ENCODE results near the gene RIPOR3. TPM values are rescaled to one million over a fixed set of nuclear protein-coding genes. Genes with fewer than 3 reads are reported as not detected.

The RIPOR3 gene
- total RNA-seq, 2 donors from 2014 or later, result 2.1 TPM; not detected in 1

DNA sequence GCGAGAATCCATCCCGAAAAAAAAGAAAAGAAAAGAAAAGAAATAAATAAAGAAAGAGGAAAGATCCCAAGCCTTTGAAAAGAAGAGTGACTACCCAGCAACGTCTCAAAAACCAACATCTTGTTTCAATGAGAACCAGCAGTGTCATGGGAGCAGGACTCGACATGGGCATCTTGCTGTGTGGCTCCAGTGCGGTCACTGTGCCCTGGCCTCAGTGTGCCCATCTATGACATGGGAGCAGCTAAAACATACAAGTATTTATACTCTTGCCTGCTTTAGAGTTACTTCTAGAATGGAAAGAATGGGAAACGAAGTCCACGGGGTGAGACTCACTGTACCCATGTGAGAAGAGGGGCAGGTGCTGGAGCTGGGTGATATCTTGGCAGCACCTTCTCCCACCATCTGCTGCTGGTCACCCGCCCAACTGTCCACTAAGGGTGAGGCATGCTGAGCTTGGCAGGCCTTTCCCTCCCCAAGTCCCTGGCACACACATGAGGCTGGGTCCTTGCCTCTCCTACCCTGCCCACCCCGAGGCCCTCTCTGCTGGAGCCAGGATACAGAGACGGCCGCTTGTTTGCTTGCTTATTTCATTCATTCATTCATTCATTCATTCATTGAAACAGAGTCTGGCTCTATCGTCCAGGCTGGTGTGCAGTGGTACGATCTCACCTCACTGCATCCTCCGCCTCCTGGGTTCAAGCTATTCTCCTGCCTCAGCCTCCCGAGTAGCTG, 77.7 kb downstream of the RIPOR3 start:
- Mint-ChIP-seq H3K4me1 (no peaks in the 10 kb centered on the region), H3K27me3 (no peaks in the 10 kb centered on the region), H3K27ac (no peak overlapping the region), H3K4me3 (no peak overlapping the region), H3K36me3 (ENCODE audit: low read depth) (no peaks in the 10 kb centered on the region)
- ATAC-seq (no peak), DNase-seq (no peak)
- no peaks in the 10 kb centered on the region for H3K9me3 ChIP-seq (ENCODE audit: control insufficient read depth, low read length, poor library complexity, severe bottlenecking)

DNA sequence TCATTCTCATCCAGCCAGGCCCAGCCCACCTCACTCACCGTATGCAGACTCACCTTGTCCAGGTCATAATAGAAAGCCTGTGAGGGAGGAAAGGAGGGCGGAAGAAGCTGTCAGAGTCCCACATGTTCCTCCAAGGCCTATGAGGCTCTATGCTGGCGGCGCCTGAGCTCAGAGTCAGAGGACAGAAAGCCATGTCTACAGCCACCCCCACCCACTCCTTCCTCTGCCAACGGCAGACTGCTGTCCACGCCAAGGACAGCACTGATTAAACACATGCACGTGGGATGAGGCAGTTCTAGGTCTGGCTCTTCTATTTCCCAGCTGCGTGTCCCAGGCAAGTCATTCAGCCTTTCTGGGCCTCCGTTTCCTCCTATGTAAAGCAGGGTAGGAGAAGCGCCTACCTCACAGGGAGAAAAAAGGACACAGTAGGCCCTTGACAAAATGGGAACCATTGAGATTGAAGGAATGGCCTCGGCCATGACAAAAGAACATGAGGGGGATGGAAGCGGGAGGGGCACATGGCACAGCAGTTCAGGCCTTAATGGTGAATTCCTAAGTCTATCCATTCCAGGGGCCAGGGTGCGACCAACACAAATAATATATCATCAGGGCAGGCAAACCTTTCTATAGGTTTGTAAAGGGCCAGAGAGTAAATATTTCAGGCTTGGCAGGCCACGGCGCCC, 80.1 kb downstream of the RIPOR3 start:
- Mint-ChIP-seq H3K36me3 (ENCODE audit: low read depth) (no peaks in the 10 kb centered on the region), H3K4me1 (no peaks in the 10 kb centered on the region), H3K27ac (no peak overlapping the region), H3K4me3 (no peak overlapping the region), H3K27me3 (peaks cover 9% of the 10 kb centered on the region)
- DNase-seq (no peak), ATAC-seq (no peak)
- no peaks in the 10 kb centered on the region for H3K9me3 ChIP-seq (ENCODE audit: control insufficient read depth, low read length, poor library complexity, severe bottlenecking)

DNA sequence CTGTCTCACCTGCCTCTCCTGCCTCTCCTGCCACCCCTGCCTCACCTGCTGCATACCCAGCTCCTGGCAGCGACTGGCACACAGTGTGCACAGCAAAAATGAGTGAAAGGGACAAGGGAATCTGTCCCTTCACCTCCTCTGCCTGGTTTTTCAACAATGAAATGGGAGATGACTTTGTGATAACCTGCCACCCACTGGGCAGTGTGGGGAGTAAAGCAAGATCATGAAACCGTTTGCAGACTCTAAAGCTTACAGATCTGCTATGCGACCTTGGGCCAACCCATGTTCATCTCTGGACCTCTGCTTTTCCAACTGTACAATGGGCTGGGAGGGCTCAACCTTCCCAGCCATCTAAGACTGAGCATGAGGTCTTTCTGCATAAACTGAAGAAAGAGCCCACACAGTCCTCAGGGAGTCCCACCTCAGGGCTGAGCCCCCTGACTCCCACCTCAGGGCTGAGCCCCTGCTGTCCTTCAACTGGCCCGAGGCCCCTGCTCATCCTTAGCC, 81.1 kb downstream of the RIPOR3 start:
- Mint-ChIP-seq H3K4me1 (no peaks in the 10 kb centered on the region), H3K27me3 (peaks cover 9% of the 10 kb centered on the region), H3K36me3 (ENCODE audit: low read depth) (no peaks in the 10 kb centered on the region), H3K4me3 (no peak overlapping the region), H3K27ac (no peak overlapping the region)
- ATAC-seq (no peak), DNase-seq (no peak)
- no peaks in the 10 kb centered on the region for H3K9me3 ChIP-seq (ENCODE audit: control insufficient read depth, low read length, poor library complexity, severe bottlenecking)

DNA sequence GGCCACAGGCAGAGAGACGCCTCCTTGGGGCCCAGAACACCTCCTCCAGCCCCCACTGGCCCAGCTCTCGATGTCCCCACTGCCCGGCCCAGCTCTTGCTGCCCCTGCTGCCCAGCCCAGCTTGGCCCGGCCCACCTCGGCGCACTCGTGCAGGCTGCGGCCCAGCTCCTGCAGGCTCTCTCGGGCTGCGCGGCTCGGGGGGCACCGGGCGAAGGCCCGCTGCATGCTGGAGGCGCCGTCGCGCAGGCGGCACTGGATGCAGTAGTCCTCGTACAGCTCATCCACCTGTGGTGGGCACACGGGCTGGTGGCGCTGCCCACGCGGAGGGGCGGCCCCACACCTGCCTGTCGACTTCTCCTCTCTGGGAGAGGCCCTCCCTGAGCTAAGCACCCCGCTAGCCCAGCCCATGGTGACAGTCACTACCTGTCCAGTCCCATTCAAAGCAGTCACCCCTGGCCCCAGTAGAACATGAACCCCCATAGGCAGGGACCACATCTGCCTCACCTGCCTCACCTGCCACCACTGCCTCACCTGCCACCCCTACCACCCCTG, 81.8 kb downstream of the RIPOR3 start:
- DNase-seq, result no peak
- no peak overlapping the region for H3K27ac Mint-ChIP-seq
- H3K4me1 Mint-ChIP-seq, result no peaks in the 10 kb centered on the region
- no peaks in the 10 kb centered on the region for H3K9me3 ChIP-seq (ENCODE audit: control insufficient read depth, low read length, poor library complexity, severe bottlenecking)
- peaks cover 9% of the 10 kb centered on the region for H3K27me3 Mint-ChIP-seq
- H3K36me3 Mint-ChIP-seq (ENCODE audit: low read depth), result no peaks in the 10 kb centered on the region
- no peak overlapping the region for H3K4me3 Mint-ChIP-seq
- no peak for ATAC-seq

DNA sequence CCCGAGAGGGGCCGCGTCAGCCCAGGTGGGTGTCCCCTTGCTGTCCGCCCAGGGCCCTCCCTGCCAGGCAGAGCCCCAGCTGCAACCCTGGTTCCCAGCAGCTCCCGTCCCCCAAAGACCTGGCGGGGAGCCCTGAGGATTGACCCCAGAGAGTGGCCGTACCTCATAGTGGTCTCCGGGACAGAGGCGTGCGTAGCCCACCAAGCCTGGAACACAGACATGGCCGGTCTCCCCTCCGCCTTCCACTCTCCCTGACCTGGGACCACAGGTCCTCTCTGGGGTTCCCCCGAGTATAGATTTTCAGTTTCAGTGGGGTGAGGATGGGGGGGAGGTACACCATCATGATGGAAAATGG, 82.6 kb downstream of the RIPOR3 start:
- ATAC-seq (no peak), DNase-seq (no peak)
- Mint-ChIP-seq H3K4me3 (no peak overlapping the region), H3K27me3 (peaks cover 16% of the 10 kb centered on the region), H3K4me1 (peaks cover 4% of the 10 kb centered on the region), H3K27ac (no peak overlapping the region), H3K36me3 (ENCODE audit: low read depth) (no peaks in the 10 kb centered on the region)
- H3K9me3 ChIP-seq (ENCODE audit: control insufficient read depth, low read length, poor library complexity, severe bottlenecking), result no peaks in the 10 kb centered on the region

DNA sequence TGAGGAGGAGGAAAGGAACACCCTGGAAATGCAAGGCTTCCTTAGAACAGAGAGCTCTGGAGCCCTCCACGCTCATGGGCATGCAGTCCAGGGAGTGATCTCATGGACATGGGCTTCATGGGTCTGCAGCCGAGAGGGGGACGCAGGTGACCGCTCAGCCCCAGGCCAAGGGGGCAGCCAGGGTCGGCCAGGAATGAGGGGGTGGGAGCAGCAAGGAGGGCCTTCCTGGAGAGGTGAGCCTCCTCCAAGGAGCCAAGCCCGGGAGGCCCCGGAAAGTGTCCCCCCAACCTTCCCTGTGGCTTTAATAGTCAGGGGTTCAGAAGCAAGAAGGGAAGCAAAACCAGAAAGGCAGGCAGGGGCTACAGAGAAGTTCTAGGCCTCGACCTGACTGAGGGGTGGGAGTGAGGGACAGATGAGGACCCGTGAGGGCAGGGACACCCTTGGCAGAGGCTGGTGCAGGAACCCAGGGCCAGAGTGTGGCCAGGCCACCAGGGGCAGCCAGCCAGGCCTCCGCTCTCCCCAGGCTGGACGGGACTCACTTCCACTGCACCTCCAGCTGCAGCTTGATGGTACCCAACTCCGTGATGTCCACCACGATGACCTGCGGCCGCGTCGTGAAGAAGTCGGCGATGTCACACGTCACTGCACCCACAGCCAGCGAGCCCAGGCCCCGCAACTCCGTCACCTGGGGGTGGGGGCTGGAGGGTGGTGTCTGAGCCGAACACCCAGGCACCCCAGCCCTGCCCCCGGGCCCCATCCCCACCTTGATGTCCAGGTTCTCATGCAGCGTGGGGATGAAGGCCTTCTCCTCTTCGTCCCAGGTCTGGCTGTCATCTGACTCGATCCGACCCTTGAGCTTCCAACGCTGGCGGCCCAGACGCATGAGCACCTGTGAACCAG, 83.2 kb downstream of the RIPOR3 start:
- no peak overlapping the region for H3K4me3 Mint-ChIP-seq

DNA sequence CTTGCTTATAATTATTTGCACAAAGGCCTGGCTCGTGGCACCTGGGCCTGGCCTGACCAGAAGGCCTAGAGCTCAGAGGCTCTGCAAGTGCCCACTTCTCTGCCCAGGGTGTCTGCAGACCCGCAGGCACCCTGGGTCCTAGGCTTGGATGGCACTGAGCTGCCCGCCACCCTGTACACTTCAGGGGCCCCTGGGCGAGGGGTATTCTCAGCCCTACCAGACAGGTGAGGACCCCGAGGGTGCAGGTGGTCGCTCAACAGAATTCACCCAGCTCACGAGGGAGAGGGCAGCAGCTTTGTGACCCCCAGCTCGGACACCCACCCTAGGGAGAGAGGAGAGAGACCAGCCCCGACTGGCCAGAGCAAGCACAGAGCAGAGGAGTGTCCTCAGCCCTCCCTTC, 83.9 kb downstream of the RIPOR3 start:
- DNase-seq, result no peak
- Mint-ChIP-seq H3K4me1 (peaks cover 4% of the 10 kb centered on the region), H3K36me3 (ENCODE audit: low read depth) (no peaks in the 10 kb centered on the region), H3K27me3 (peaks cover 25% of the 10 kb centered on the region), H3K4me3 (no peak overlapping the region), H3K27ac (no peak overlapping the region)
- ATAC-seq, result no peak
- no peaks in the 10 kb centered on the region for H3K9me3 ChIP-seq (ENCODE audit: control insufficient read depth, low read length, poor library complexity, severe bottlenecking)

More for the DNA sequence above, 83.2 kb downstream of the RIPOR3 start:
- H3K9me3 ChIP-seq (ENCODE audit: control insufficient read depth, low read length, poor library complexity, severe bottlenecking), result no peaks in the 10 kb centered on the region
- no peak for ATAC-seq
- no peak for DNase-seq
- H3K27me3 Mint-ChIP-seq, result peaks cover 21% of the 10 kb centered on the region
- H3K27ac Mint-ChIP-seq, result no peak overlapping the region
- H3K36me3 Mint-ChIP-seq (ENCODE audit: low read depth), result no peaks in the 10 kb centered on the region
- peaks cover 4% of the 10 kb centered on the region for H3K4me1 Mint-ChIP-seq

DNA sequence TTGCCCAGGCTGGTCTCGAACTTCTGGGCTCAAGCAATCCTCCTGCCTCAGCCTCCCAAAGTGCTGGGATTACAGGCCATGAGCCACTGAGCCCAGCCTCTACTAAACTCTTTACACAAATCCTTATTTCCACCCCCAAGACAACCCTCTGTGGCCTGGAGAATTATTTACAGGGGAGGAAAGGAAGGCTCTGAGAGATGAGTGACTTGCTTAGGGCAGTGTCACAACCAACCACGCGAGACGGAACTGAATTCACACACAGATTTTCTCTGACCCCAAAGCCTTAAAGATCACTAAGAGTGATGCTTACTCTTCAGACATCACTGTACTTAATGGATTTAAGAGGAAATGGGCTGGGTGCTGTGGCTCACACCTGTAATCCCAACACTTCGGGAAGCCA, 86.2 kb downstream of the RIPOR3 start:
- Mint-ChIP-seq H3K4me1 (peaks cover 4% of the 10 kb centered on the region), H3K4me3 (no peak overlapping the region), H3K36me3 (ENCODE audit: low read depth) (no peaks in the 10 kb centered on the region), H3K27ac (no peak overlapping the region), H3K27me3 (peaks cover 34% of the 10 kb centered on the region)
- ATAC-seq (no peak), DNase-seq (no peak)
- no peaks in the 10 kb centered on the region for H3K9me3 ChIP-seq (ENCODE audit: control insufficient read depth, low read length, poor library complexity, severe bottlenecking)

DNA sequence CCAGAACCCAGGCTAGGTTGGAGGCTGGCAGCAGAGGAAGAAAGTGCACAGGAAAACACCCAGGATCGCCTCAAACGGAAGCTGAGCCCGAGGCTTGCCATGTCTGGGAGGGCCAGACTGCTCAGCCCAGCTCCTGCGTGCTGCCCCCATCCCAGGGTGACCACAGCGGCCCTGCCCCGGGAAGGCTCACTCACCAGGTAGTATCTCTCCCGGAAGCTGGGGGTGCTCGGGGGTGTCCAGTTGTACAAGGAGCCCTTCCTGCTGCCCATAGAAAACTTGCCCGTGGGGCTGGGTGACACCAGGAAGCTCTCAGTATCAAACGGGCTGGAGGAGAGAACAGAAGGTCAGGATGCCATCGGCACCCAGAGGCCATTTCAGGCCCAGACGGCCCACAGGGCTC, 86.9 kb downstream of the RIPOR3 start:
- H3K27me3 Mint-ChIP-seq, result peaks cover 35% of the 10 kb centered on the region
- H3K36me3 Mint-ChIP-seq (ENCODE audit: low read depth), result no peaks in the 10 kb centered on the region

DNA sequence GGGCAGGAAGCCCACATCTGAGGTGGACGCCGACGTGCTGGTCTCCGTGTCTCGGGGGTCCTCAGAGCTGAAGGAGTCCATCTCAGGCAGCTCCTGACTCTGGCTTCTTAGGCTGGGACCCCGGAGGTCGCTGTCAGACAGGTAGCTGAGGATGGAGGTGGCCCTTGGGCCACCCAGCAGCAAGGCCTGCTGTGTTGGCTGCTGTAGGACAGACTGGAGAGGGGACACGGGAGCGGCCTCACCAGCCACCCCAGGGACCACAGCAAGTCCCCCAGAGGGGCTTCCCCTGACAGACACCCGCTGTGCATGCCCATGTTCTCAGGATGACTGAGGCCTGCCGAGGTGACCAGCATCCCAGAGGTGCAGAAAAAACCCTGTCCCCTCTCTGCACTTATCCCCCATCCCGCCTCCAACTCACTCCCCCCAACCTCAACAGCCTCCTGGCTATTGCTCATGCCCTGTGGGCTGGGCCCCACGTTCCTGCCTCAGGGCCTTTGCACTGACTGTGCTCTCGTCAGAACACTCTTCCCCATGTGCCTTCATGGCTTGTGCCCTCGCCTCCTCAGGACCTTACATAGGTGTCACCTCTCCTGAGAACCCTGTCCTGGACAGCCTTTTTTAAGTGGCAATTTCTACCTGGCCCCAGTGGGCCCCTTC, 88.8 kb downstream of the RIPOR3 start:
- H3K27me3 Mint-ChIP-seq, result peaks cover 35% of the 10 kb centered on the region
- no peak overlapping the region for H3K27ac Mint-ChIP-seq
- peaks cover 4% of the 10 kb centered on the region for H3K4me1 Mint-ChIP-seq
- no peaks in the 10 kb centered on the region for H3K36me3 Mint-ChIP-seq (ENCODE audit: low read depth)
- DNase-seq (no peak), ATAC-seq (no peak)
- H3K9me3 ChIP-seq (ENCODE audit: control insufficient read depth, low read length, poor library complexity, severe bottlenecking), result no peaks in the 10 kb centered on the region
- no peak overlapping the region for H3K4me3 Mint-ChIP-seq

More for the DNA sequence above, 86.9 kb downstream of the RIPOR3 start:
- ATAC-seq (no peak), DNase-seq (no peak)
- Mint-ChIP-seq H3K27ac (no peak overlapping the region), H3K4me1 (peaks cover 4% of the 10 kb centered on the region), H3K4me3 (no peak overlapping the region)
- no peaks in the 10 kb centered on the region for H3K9me3 ChIP-seq (ENCODE audit: control insufficient read depth, low read length, poor library complexity, severe bottlenecking)

DNA sequence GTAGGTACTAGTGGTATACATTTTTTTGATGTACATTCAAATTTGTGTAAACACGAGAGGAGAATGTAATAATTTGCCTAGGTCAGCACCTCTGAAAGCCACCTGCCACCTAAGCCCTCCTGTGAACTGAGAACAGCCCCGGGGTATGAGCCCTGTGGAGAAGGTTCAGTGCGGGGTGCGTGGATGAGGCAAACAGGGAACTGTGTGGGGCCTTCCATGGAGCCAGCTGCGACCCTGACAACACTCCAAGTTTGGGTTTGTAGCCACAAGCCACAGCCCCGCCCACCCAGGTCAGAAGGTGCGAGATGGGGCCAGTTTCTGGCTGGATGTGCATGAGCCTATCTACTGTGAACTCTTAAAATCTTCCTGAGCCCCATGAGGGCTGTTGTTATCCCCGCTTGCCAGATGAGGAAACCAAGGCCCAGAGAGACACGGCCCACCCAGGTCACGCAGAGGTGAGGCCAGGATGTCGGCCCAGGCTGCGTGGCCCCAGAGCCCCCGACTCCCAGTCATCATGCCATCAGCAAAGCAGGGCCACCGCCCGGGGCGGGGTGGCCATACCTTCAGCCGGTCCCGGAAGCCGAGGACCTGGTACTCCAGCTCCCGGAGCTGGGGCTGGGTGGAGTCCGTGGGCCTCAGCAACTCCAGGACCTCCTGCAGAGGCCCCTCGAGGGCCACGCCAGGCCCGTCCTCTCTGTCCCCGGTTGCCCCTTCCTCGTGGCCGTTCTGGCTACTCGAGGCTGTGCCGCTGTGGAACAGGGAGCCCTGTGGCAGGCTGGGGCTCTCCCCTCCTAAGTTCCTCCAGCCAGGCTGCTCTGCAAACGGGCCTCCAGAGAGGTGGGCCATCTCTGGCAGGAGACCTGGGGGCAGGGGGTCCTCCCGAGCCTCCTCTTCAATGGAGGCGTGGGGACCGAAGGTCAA, 89.6 kb downstream of the RIPOR3 start:
- Mint-ChIP-seq H3K27ac (no peak overlapping the region), H3K27me3 (peaks cover 27% of the 10 kb centered on the region), H3K4me3 (no peak overlapping the region), H3K4me1 (peaks cover 4% of the 10 kb centered on the region), H3K36me3 (ENCODE audit: low read depth) (no peaks in the 10 kb centered on the region)
- H3K9me3 ChIP-seq (ENCODE audit: control insufficient read depth, low read length, poor library complexity, severe bottlenecking), result no peaks in the 10 kb centered on the region
- ATAC-seq (no peak), DNase-seq (no peak)

All from T-helper 17 cell (primary cell).